Muscle layer of duodenum (tissue), 2 donors: ENCODE results near the gene TIGD4.
A peak's percentile ranks its signal among the peaks of the same experiment; 100 is the strongest.
"Not testable (repeated sequence)": the region's sequence is repeated elsewhere in the genome, so short reads cannot be mapped to it uniquely, and the experiment has no call there.

Experiments
- H3K27ac ChIP-seq: one replicate; pipeline ENCODE4 v1.7.0; 2013; ENCODE audit warnings: mild to moderate bottlenecking, low read length
- H3K27me3 ChIP-seq: one replicate; pipeline ENCODE4 v1.7.0; 2013; ENCODE audit warnings: low read depth, mild to moderate bottlenecking, control low read depth, low read length
- H3K36me3 ChIP-seq, 2 donors: one replicate each; pipeline ENCODE4 v1.7.0; 2013; ENCODE audit warnings: low read length in 2 of 2, control low read depth in 1 of 2, mild to moderate bottlenecking in 1 of 2; ENCODE audit not compliant: insufficient read depth in 2 of 2, control insufficient read depth in 1 of 2
- H3K4me1 ChIP-seq, 2 donors: one replicate each; pipeline ENCODE4 v1.7.0; 2013; ENCODE audit warnings: low read length in 2 of 2, mild to moderate bottlenecking in 2 of 2, control low read depth in 1 of 2, moderate library complexity in 1 of 2; ENCODE audit not compliant: insufficient read depth in 2 of 2, control insufficient read depth in 1 of 2
- H3K4me3 ChIP-seq, 2 donors: one replicate each; pipeline ENCODE4 v1.7.0; 2013; ENCODE audit warnings: low read length in 2 of 2, low read depth in 1 of 2, mild to moderate bottlenecking in 1 of 2
- H3K9me3 ChIP-seq, 2 donors: one replicate each; pipeline ENCODE4 v1.7.0; 2013; ENCODE audit warnings: low read length in 2 of 2, control low read depth in 1 of 2, mild to moderate bottlenecking in 1 of 2; ENCODE audit not compliant: control insufficient read depth in 1 of 2
- donor health status: healthy.

The TIGD4 gene

DNA sequence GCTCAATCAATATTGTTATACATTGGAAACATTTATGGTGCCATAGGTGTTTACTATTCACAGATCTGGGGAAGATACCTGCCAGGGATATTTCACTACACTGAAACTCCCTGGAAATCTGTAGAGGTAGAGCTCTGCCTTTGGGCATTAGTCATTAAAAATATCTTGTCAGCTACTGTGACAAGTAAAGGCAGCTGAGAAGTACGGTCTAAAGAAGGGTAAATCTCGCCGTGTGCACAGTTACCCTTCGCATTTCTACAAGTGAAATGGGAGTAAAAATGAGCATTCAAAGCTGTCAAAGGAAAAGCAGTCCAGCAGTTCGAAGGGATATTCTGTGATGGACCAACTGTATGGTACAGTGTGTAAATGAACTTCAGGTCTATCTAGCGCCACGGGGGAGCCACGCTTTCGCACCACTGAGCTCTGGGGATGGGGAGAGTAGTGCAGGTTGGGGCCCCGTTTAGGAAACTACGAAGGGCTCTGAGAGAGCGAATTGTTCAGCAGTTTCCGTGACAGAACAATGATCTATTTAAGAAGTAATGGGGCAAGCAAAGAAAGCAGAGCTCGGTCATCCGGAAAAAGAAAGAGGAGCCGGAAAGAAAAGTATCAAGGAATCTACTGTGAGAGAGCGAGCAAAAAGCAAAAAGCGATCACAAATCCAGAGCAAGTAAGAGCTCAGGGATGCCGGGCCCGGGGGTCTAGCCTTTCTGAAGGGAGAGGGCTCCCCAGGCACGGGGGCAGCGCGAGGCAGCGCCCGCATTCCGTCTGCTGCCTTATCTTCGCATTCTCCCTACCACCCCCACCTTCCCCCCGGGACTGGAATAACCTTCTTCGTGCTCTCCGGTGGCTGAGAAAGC, 646 bp downstream of the TIGD4 start:
- Histone ChIP-seq H3K4me1 (peaks cover 0 to 31% of the 10 kb centered on the region in 2 donors), H3K4me3 (peak overlapping the region; percentile 88), H3K9me3 (no peaks in the 10 kb centered on the region)

DNA sequence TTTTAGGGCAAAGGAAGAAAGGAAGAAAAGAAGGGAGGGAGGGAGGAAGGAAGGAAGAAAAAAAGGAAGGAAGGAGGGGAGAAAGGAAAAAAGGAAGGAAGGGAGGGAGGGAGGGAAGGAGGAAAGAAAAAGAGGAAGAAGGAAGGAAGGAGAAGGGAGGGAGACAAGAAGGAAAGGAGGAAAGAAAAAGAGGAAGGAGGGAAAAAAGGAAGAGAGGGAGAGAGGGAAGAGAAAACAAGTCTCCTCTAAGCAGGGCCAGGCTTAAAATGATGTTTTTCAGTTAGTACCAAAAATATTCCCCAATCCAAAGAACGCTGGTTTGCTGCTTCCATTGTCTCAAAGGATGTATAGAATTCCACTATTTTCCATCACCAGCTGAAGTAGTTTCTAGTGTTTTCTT, 2.0 kb downstream of the TIGD4 start:
- H3K9me3 ChIP-seq, result no peaks in the 10 kb centered on the region
- no peak overlapping the region for H3K27ac ChIP-seq
- no peak overlapping the region for H3K4me3 ChIP-seq
- H3K27me3 ChIP-seq, result no peaks in the 10 kb centered on the region
- H3K36me3 ChIP-seq, result peaks cover 0 to 3% of the 10 kb centered on the region in 2 donors
- H3K4me1 ChIP-seq, result peaks cover 0 to 24% of the 10 kb centered on the region in 2 donors

More for the DNA sequence above, 646 bp downstream of the TIGD4 start:
- no peaks in the 10 kb centered on the region for H3K27me3 ChIP-seq
- H3K27ac ChIP-seq, result peak overlapping the region; percentile 91
- peaks cover 0 to 3% of the 10 kb centered on the region in 2 donors for H3K36me3 ChIP-seq

DNA sequence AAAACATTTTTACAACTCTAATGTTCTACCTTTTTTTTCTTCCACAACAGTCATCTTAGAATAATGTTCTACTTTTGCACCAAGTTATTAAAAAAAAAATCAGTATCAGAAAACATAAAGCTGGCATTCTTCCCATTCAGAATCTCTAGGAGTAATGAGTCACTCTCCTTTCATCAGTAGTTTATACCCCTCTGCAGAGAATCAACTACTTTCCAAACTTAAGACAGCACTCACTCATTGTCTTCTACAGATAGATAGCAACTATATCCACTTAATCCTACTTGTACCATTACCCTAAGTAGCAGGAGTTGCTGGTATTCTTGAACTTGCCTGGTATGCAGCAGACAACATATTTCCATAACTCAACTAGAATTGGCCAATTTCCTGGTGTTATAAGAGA, 3.2 kb downstream of the TIGD4 start:
- Histone ChIP-seq H3K9me3 (no peaks in the 10 kb centered on the region), H3K36me3 (peaks cover 0 to 3% of the 10 kb centered on the region in 2 donors), H3K4me1 (peaks cover 0 to 17% of the 10 kb centered on the region in 2 donors), H3K27me3 (no peaks in the 10 kb centered on the region), H3K4me3 (no peak overlapping the region), H3K27ac (no peak overlapping the region)

DNA sequence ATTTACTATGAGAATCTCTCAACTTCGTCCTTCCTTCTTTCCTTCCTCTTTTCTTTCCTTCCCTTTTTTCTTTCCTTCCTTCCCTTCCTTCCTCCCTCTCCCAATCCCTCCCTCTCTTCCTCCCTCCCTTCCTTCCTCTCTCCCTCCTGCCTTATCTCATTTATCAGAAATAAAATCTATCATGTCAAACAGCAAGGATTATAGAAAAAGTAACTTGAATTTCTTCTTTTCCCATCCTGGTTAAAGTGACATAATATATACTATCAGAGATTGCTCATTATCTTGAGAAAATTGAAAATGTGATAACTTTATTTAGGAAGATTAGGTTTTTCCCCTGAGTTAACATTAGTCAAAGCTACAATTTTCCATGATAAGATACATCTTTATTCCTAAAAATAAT, 5.6 kb downstream of the TIGD4 start:
- H3K4me1 ChIP-seq, result peaks cover 0 to 5% of the 10 kb centered on the region in 2 donors
- H3K4me3 ChIP-seq, result no peak overlapping the region
- H3K27me3 ChIP-seq, result no peaks in the 10 kb centered on the region
- no peak overlapping the region for H3K27ac ChIP-seq
- H3K36me3 ChIP-seq, result no peaks in the 10 kb centered on the region
- no peaks in the 10 kb centered on the region for H3K9me3 ChIP-seq

DNA sequence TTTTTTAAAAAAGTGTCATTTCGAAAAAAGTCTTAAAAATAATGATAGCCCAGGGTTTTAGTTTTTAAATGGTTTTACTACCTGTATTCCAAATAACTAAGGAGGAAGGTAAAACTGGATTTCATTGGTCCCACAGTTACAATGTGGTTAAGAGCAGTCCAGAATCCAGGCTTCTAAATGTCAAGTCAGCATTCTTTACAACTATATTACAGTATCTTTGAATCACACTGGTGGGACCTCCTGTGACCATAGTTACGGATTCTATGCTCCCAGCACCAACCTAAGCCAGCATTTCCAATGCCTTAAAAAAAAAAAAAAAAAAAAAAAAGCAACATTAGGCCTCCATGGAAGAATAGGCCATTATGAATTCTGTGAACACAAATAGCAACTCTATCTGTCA, 6.2 kb downstream of the TIGD4 start:
- H3K4me1 ChIP-seq, result no peaks in the 10 kb centered on the region
- no peak overlapping the region for H3K27ac ChIP-seq
- no peaks in the 10 kb centered on the region for H3K27me3 ChIP-seq
- H3K9me3 ChIP-seq, result no peaks in the 10 kb centered on the region
- H3K36me3 ChIP-seq, result no peaks in the 10 kb centered on the region
- H3K4me3 ChIP-seq, result no peak overlapping the region

DNA sequence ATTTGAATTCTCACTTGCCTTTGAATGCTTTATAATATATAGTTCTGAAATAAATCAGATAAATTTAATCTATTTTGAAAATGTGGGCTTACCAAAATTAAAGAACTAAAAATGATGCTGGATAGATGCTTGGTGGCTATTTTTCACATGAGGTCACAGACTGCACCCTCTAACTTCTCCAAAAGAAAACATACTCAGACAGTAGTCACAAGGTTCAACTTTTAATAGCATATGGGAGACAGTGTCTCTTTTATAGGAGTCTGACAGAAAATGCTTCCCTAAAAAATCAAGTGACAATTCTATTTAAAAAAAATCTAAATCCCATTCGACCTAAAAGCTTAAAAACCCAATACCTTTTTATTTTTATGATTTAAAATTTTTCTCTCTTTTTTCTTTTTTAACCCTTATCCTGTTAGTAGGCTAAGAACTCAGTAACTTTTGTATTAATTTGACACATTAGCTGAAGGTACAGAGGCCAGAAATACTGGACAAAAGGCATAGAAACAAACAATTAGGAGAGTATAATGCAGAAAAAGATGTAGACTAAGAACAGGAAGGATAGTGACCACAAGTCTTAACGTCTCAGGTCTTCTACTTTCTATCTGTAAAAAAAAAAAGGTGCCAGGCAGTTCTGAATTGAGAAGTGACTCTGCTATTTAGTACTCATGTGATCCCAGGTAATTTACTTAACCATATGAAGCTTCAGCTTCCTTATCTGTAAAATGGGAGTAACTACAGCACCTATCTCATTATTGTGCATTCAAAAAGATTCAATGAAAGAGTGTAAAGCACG, 7.6 kb downstream of the TIGD4 start:
- Histone ChIP-seq H3K9me3 (no peaks in the 10 kb centered on the region), H3K4me3 (no peak overlapping the region), H3K27me3 (no peaks in the 10 kb centered on the region), H3K4me1 (no peaks in the 10 kb centered on the region), H3K36me3 (no peaks in the 10 kb centered on the region), H3K27ac (no peak overlapping the region)

DNA sequence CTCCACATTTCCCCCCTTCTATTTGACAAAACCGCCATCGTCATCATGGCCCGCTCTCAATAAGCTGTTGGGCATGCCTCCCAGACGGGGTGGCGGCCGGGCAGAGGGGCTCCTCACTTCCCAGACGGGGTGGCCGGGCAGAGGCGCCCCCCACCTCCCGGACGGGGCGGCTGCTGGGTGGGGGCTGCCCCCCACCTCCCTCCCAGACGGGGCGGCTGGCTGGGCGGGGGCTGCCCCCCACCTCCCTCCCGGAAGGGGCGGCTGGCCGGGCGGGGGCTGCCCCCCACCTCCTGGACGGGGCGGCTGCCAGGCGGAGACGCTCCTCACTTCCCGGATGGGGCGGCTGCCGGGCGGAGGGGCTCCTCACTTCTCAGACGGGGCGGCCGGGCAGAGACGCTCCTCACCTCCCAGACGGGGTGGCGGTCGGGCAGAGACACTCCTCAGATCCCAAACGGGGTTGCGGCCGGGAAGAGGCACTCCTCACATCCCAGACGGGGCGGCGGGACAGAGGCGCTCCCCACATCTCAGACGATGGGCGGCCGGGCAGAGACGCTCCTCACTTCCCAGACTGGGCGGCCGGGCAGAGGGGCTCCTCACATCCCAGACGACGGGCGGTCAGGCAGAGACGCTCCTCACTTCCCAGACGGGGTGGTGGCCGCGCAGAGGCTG, 14.3 kb downstream of the TIGD4 start:
- not testable (repeated sequence) for H3K27me3 ChIP-seq, H3K27ac ChIP-seq, H3K4me3 ChIP-seq, H3K36me3 ChIP-seq, H3K4me1 ChIP-seq, H3K9me3 ChIP-seq

DNA sequence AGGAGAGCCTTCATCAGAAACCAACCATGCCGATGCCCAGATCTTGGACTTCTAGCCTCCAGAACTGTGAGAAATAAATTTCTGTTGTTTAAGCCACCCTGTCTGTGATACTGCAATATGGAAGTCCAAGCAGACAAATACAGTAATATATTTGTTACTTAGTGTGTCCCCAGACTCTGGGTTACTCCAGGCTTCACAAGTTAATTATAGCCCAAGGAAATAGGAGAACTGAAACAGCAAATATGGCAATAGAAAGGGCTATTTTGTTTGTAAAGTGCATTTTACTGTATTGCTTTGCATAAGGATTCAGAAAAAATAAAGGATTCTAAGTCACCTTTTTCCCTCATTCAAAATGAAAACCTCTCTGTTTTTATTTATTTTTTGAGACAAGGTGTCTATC, 15.7 kb downstream of the TIGD4 start:
- Histone ChIP-seq H3K4me3 (no peak overlapping the region), H3K27ac (no peak overlapping the region), H3K9me3 (no peaks in the 10 kb centered on the region), H3K27me3 (no peaks in the 10 kb centered on the region), H3K4me1 (no peaks in the 10 kb centered on the region), H3K36me3 (no peaks in the 10 kb centered on the region)

DNA sequence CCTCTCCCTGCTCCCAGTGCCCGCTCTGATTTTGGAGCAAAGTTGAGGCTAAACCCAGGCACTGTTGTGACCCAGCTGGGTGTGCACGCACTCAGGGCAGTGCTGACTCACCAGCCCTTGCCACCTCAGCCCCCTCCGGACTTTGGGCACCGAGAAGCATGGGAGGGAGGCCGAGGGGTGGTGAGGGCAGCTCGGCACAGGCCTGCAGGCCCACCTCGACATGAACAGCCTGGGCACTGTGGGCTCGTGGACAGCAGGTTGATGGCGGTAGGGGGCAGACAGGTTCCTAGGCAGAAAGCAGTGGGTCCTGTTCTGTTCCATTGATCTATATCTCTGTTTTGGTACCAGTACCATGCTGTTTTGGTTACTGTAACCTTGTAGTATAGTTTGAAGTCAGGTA, 30.9 kb downstream of the TIGD4 start:
- Histone ChIP-seq H3K4me1 (no peaks in the 10 kb centered on the region), H3K27me3 (no peaks in the 10 kb centered on the region)

DNA sequence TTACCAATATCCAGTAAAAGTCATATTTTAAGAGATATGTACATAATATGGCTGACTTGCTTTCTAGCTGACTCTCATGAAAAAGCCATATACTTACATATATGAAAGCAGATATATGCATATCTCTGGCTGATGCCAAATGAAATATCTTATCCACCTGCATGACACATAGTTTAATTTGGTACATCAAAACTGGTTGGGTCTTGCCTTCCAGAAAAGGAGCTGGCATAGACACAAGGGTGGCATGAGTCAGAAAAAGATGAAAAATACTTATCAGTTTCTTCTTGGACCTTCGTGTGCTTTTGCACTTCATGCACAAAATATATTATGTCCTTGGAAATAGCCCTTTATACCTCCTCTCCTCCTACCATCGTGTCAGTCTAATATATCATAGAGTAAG, 32.1 kb downstream of the TIGD4 start:
- Histone ChIP-seq H3K4me1 (no peaks in the 10 kb centered on the region), H3K4me3 (no peak overlapping the region), H3K27ac (no peak overlapping the region), H3K9me3 (no peaks in the 10 kb centered on the region), H3K27me3 (no peaks in the 10 kb centered on the region), H3K36me3 (no peaks in the 10 kb centered on the region)

More for the DNA sequence above, 30.9 kb downstream of the TIGD4 start:
- no peaks in the 10 kb centered on the region for H3K9me3 ChIP-seq
- H3K27ac ChIP-seq, result no peak overlapping the region
- no peaks in the 10 kb centered on the region for H3K36me3 ChIP-seq
- H3K4me3 ChIP-seq, result no peak overlapping the region

DNA sequence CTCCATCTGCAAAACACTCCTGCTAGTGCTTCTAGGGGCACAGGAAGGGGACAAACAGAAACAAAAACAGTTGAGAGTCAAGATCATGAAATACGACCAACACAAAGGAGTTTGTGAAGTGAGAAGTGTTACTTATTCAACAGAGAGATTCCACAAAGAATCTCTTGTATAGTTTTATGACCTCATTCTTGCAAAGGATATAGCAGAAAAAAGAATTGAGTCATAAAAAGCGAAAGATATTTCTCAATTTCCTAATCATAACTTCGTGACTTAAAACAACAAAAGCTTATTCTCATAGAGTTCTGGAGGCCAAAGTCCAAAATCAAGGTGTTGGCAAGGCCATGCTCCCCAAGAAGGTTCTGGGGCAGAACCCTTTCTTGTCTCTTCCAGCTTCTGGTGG, 40.7 kb downstream of the TIGD4 start:
- H3K36me3 ChIP-seq, result no peaks in the 10 kb centered on the region
- no peaks in the 10 kb centered on the region for H3K4me1 ChIP-seq
- H3K27me3 ChIP-seq, result no peaks in the 10 kb centered on the region
- no peak overlapping the region for H3K4me3 ChIP-seq
- no peak overlapping the region for H3K27ac ChIP-seq
- no peaks in the 10 kb centered on the region for H3K9me3 ChIP-seq
